A549 treated with AZD2906 at 1 μM for 4 hours (cell line): ENCODE measurements around the gene LIN7C. TPM values are rescaled to one million over a fixed set of nuclear protein-coding genes. Genes with fewer than 3 reads are reported as not detected.

Experiments
- total RNA-seq: library from RNA; stranded (reverse); fragments of 200-300 nt; extraction: Qiagen RNA extraction; gene quantifications from 5 replicates; pipeline ENCODE4 v1.2.3, GENCODE V29; 2022

Gene LIN7C, protein sequence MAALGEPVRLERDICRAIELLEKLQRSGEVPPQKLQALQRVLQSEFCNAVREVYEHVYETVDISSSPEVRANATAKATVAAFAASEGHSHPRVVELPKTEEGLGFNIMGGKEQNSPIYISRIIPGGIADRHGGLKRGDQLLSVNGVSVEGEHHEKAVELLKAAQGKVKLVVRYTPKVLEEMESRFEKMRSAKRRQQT
- 5.7 to 8.3 TPM (median 6.3 TPM) in 5 replicates for total RNA-seq

DNA sequence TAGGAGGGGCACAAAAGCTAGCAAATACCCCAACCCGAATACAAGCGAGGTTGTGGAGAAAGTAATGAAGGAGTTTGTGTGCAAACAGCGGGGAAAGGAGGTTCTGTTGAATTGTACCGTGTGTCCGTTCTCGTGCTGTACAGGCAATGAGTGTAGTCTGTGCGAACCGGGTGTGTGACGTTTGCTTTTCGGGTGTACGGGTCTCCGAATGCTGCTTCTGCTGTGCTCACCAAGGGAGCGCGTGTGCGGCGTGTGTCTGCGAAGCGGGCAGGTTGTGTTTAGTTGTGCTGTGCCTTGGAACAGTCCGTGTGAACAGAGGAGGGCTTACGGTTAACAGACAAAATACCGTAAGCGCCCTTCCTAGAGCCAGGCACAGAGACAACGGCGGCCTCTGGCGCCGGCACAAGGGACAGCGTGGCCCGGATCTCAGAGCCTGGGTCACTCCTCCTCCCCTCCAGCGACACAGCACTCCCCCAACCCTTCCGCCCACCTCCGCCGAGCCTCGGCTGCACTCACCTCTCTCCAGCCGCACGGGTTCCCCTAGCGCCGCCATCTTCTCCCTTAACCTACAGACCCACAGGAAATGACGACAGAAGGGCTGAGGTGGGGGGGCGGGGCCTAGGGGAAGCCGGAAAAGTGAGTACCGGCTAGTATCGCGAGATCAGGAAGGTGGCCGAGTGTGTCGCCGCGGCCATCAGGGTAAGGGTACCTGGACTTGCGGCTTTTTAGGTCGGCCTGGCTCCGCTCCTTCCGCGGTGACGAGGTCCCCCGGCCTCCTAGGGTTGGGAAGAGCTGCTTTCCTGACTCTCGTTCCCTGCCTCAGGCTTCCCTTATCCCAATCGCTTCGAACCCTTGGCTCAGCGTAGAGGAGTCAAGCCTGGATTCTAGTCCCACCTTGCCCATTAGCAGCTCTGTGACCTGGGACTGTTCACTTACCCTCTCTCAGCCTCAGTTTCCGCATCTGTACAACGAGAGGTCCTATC lies at the start of gene LIN7C:
Gene LIN7C (minus strand): TSS at position 570 of the 983 bp plus-strand sequence. CDS start 17 bp downstream, at position 553.

DNA sequence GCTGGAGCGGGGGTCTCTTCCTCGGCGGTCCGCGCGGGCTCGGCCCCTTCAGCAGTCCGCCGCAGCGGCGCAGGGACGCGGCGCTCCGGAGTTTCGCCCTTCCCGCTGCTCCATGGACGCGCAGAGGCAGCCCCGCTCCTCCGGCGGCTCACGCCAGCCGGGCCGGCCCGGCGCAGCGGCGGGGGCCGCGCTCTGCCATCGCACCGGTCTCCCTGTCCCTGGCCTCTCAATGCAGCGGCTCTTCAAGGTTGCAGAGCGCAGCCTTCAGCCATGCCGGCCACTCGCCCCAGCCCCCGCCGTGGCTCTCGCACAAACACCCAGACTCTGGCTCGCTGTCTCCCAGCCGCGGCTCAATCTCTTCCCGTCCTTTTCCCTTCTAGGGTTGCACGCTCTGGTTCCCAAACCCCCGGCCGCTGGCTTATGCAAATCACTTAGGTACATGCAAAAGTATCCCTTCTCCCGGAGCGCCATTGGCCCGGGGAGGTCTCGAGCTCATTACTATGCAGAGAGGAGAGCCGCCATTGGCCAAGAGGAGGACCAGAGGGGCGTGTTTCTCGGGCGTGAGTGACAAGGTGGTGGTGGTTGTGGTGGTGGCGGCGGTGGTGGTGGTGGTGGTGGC lies 34.1 kb downstream of the LIN7C start, which contains the start of gene LGR4:
Gene LGR4 (minus strand): TSS at position 393 of the 619 bp plus-strand sequence. CDS start 488 bp downstream, outside the sequence.

Other genes starting within 250 kb of the LIN7C start
- gene CCDC34, start 143.6 kb downstream of the LIN7C start, total RNA-seq, result 22.7 to 29.0 TPM (median 24.2 TPM) in 5 replicates
- gene LGR4, start 34.0 kb downstream of the LIN7C start, total RNA-seq, result 31.7 to 40.0 TPM (median 37.5 TPM) in 5 replicates
- gene BDNF, start 193.7 kb upstream of the LIN7C start, total RNA-seq, result 7.3 to 9.7 TPM (median 8.3 TPM) in 5 replicates